Osteocyte (in vitro differentiated cells): ENCODE measurements around the gene ROR2. TPM values are rescaled to one million over a fixed set of nuclear protein-coding genes. Genes with fewer than 3 reads are reported as not detected.

ENCODE experiments used
- DNase-seq: peaks from one replicate; pipeline ENCODE4 v3.0.0; 2021; ENCODE audit warnings: mixed read lengths; ENCODE audit not compliant: unreplicated experiment; ENCODE audit errors: extremely low spot score
- H3K27ac Mint-ChIP-seq: one replicate; pipeline ENCODE4 v1.8.0; 2021; ENCODE audit warnings: mild to moderate bottlenecking, mixed read lengths; ENCODE audit not compliant: unreplicated experiment
- H3K27me3 Mint-ChIP-seq: one replicate; pipeline ENCODE4 v1.8.0; 2021; ENCODE audit warnings: mixed read lengths; ENCODE audit not compliant: unreplicated experiment
- H3K36me3 Mint-ChIP-seq: one replicate; pipeline ENCODE4 v1.8.0; 2021; ENCODE audit warnings: mixed read lengths; ENCODE audit not compliant: unreplicated experiment
- H3K4me1 Mint-ChIP-seq: one replicate; pipeline ENCODE4 v1.8.0; 2021; ENCODE audit warnings: mixed read lengths; ENCODE audit not compliant: unreplicated experiment
- H3K4me3 Mint-ChIP-seq: one replicate; pipeline ENCODE4 v1.8.0; 2021; ENCODE audit warnings: mild to moderate bottlenecking, moderate library complexity, mixed read lengths; ENCODE audit not compliant: unreplicated experiment
- H3K9me3 Mint-ChIP-seq: one replicate; pipeline ENCODE4 v1.8.0; 2021; ENCODE audit warnings: mixed read lengths; ENCODE audit not compliant: unreplicated experiment
- total RNA-seq: library from RNA; stranded (reverse); gene quantifications from 2 replicates; pipeline ENCODE4 v1.2.1, GENCODE V29; 2021
- TF ChIP-seq, protein P1 (sequence below): fragments of 200-600 bp; sonication (generic); IDR thresholded peaks from 2 replicates; pipeline ENCODE4 v1.5.0; 2021; ENCODE audit warnings: antibody characterized with exemption, mild to moderate bottlenecking, moderate library complexity

ROR2 gene
- total RNA-seq, 1 donor from 2014 or later = 48.2 TPM

DNA sequence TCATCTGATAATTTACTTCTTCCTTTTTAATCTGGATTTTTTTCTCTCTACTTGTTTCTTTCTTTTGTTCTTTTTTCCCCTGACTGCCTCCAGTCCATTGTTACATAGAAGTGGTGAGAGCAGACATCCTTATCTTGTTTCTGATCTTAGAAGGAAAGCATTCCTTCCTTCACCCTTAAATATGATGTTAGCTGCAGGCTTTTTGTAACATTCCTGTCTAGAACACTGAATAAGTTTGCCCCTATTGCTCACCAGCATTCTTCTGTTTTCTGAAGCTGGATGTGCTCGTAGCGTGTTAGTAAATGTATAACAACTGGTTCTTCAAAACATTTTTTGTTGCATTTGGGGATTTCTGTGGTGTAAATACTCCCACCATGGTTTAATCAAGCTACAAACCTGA, 389.7 kb downstream of the ROR2 start:
- no peak for DNase-seq
- no peaks in the 10 kb centered on the region for H3K36me3 Mint-ChIP-seq
- H3K4me1 Mint-ChIP-seq = peaks cover 4% of the 10 kb centered on the region
- no peak overlapping the region for H3K4me3 Mint-ChIP-seq
- peaks cover 15% of the 10 kb centered on the region for H3K27me3 Mint-ChIP-seq
- H3K27ac Mint-ChIP-seq = no peak overlapping the region
- TF ChIP-seq, protein P1, sequence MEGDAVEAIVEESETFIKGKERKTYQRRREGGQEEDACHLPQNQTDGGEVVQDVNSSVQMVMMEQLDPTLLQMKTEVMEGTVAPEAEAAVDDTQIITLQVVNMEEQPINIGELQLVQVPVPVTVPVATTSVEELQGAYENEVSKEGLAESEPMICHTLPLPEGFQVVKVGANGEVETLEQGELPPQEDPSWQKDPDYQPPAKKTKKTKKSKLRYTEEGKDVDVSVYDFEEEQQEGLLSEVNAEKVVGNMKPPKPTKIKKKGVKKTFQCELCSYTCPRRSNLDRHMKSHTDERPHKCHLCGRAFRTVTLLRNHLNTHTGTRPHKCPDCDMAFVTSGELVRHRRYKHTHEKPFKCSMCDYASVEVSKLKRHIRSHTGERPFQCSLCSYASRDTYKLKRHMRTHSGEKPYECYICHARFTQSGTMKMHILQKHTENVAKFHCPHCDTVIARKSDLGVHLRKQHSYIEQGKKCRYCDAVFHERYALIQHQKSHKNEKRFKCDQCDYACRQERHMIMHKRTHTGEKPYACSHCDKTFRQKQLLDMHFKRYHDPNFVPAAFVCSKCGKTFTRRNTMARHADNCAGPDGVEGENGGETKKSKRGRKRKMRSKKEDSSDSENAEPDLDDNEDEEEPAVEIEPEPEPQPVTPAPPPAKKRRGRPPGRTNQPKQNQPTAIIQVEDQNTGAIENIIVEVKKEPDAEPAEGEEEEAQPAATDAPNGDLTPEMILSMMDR = no peak
- H3K9me3 Mint-ChIP-seq = no peaks in the 10 kb centered on the region

DNA sequence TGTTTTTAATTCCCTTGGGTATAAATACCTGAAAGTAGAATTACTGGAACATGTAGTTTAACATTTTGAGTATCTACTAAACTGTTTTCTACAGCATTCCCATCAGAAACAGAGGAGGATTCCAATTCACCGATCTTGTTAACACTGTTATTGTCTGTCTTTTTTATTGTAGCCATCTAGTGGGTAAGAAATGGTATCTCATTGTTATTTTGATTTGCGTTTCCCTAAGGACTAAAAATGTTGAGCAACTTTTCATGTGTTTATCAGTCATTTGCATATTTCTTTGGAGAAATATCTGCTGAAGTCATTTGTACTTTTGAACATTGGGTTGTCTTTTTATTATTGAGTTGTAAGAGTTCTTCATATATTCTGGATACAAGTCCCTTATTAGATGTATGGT, 391.1 kb downstream of the ROR2 start:
- no peak overlapping the region for H3K4me3 Mint-ChIP-seq
- H3K4me1 Mint-ChIP-seq = peaks cover 4% of the 10 kb centered on the region
- no peaks in the 10 kb centered on the region for H3K36me3 Mint-ChIP-seq
- peaks cover 5% of the 10 kb centered on the region for H3K9me3 Mint-ChIP-seq
- no peak overlapping the region for H3K27ac Mint-ChIP-seq
- DNase-seq = no peak
- peaks cover 15% of the 10 kb centered on the region for H3K27me3 Mint-ChIP-seq
- TF ChIP-seq, protein P1 = peak; percentile 20

DNA sequence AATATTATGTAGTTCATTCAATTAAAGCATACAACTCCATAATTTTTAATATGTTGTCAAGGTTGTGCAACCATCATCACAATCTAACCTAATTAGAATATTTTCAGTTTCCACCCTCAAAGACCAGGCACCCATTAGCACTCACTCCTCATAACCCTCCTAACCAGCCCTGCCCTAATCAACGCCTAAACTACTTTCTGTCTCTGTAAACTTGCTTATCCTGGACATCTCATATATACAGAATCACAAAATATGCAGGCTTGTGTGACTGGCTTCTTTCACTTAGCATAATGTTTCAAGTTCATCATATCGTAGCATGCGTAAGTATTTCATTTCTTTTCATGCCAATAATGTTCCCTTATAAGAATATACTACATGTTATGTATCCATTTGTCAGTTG, 391.6 kb downstream of the ROR2 start:
- TF ChIP-seq, protein P1 = no peak
- Mint-ChIP-seq H3K27me3 (peaks cover 15% of the 10 kb centered on the region), H3K4me1 (peaks cover 4% of the 10 kb centered on the region), H3K9me3 (peaks cover 5% of the 10 kb centered on the region), H3K4me3 (no peak overlapping the region), H3K27ac (no peak overlapping the region), H3K36me3 (no peaks in the 10 kb centered on the region)
- DNase-seq = no peak

DNA sequence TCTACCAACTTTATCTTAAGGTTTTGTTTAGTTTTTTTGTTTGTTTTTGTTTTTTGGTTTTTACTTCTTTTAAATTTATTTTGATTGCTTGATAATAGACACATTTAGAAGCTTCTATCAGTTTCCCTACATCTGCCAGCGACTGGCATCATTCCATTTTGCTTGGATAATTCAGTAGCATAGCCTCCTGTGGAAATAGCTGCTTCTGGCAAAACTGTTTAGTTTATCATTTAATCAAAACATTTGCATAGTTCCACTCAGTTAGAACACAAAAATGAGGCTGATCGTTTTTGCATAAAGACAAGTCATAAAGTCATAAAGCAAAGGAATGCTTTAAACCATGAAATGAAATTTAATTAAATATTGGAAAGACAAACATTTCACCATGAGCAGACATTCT, 392.7 kb downstream of the ROR2 start:
- Mint-ChIP-seq H3K27me3 (peaks cover 15% of the 10 kb centered on the region), H3K27ac (no peak overlapping the region), H3K4me3 (no peak overlapping the region), H3K4me1 (peaks cover 4% of the 10 kb centered on the region), H3K36me3 (no peaks in the 10 kb centered on the region), H3K9me3 (peaks cover 5% of the 10 kb centered on the region)
- TF ChIP-seq, protein P1 = no peak
- no peak for DNase-seq

DNA sequence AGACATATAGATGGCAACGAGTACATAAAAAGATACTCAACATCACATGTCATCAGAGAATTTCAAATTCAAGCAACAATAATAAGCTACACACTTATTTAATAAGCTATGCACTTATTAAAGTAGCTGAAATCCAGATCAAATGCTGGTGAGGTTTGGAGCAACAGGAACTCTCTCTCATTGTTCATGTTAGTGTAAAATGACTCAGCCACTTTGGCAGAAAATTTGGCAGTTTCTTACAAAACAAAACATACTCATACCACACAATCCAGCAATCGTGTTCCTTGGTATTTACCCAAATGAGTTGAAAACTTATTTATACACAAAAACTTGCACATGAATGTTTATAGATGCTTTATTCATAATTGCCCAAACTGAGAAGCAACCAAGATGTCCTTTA, 394.9 kb downstream of the ROR2 start:
- TF ChIP-seq, protein P1 = no peak
- Mint-ChIP-seq H3K4me1 (peaks cover under 1% of the 10 kb centered on the region), H3K27ac (no peak overlapping the region), H3K9me3 (peaks cover 5% of the 10 kb centered on the region), H3K36me3 (no peaks in the 10 kb centered on the region), H3K4me3 (no peak overlapping the region), H3K27me3 (peaks cover 9% of the 10 kb centered on the region)
- DNase-seq = no peak
